Gastroesophageal sphincter (tissue), 3 donors: ENCODE data around the gene SNX18.

Source experiments
- CTCF ChIP-seq, 4 experiments: fragments of 200-600 bp in 2 of 4; fragments of 450-650 bp in 2 of 4; sonication (generic) in 1 of 4; IDR thresholded peaks; one replicate each; pipeline ENCODE4 v1.5.1; 2017 to 2019; ENCODE audit warnings: antibody characterized with exemption in 4 of 4, mild to moderate bottlenecking in 2 of 4, moderate library complexity in 2 of 4
- POLR2A ChIP-seq, 2 donors: fragments of 450-650 bp; IDR thresholded peaks; one replicate each; pipeline ENCODE4 v1.6.1; 2017; ENCODE audit warnings: antibody characterized with exemption in 2 of 2, mild to moderate bottlenecking in 2 of 2, moderate library complexity in 1 of 2
- POLR2AphosphoS5 ChIP-seq: sonication (generic); formaldehyde crosslinking; IDR thresholded peaks from one replicate; pipeline ENCODE4 v1.6.1; 2017; ENCODE audit warnings: antibody characterized with exemption

GRCh38 chr5:54517174-54517511, 416 bp upstream of the SNX18 start:
- TF ChIP-seq CTCF (IDR thresholded peaks at IDR 0.05) (no peak), POLR2AphosphoS5 (no peak), POLR2A (IDR thresholded peaks at IDR 0.05) (no peak)
